ENCODE data around the gene TRIM41.

Gene TRIM41

GRCh38 chr5:181233801-181234454 is 10.8 kb downstream of the TRIM41 start:
- no peak for DNase-seq

GRCh38 chr5:181234455-181235306 is 11.6 kb downstream of the TRIM41 start:
- DNase-seq: no peak

- DNase-seq: no peak
Observed at GRCh38 chr5:181235323-181235688, 12.2 kb downstream of the TRIM41 start.

- DNase-seq: no peak
Observed at GRCh38 chr5:181235689-181236366, 12.7 kb downstream of the TRIM41 start.

- DNase-seq: no peak
Observed at GRCh38 chr5:181236471-181236870, 13.4 kb downstream of the TRIM41 start.

GRCh38 chr5:181236954-181237641 is 14.0 kb downstream of the TRIM41 start:
- DNase-seq: no peak

- DNase-seq: no peak
Observed at GRCh38 chr5:181237729-181238385, 14.8 kb downstream of the TRIM41 start.

- no peak for DNase-seq
Observed at GRCh38 chr5:181239062-181239663, 16.1 kb downstream of the TRIM41 start.

GRCh38 chr5:181241393-181241975 is 18.4 kb downstream of the TRIM41 start:
- DNase-seq: no peak

GRCh38 chr5:181242031-181242451 is 19.0 kb downstream of the TRIM41 start:
- DNase-seq: no peak

- DNase-seq: no peak
Observed at GRCh38 chr5:181243018-181243563, 20.0 kb downstream of the TRIM41 start.

- DNase-seq: peak; percentile 85
Observed at GRCh38 chr5:181243564-181244343, 20.7 kb downstream of the TRIM41 start, which contains the start of gene RACK1. Gene RACK1 (minus strand): TSS chr5:181243906. CDS start chr5:181243800, 106 bp downstream.

GRCh38 chr5:181245427-181246275 is 22.6 kb downstream of the TRIM41 start:
- DNase-seq: no peak

GRCh38 chr5:181246276-181247049 is 23.4 kb downstream of the TRIM41 start:
- peak; percentile 57 for DNase-seq

- no peak for DNase-seq
Observed at GRCh38 chr5:181248277-181248676, 25.2 kb downstream of the TRIM41 start.

GRCh38 chr5:181255276-181255675 is 32.2 kb downstream of the TRIM41 start:
- no peak for DNase-seq

- DNase-seq: no peak
Observed at GRCh38 chr5:181255836-181256578, 32.9 kb downstream of the TRIM41 start.

- no peak for DNase-seq
Observed at GRCh38 chr5:181258576-181258975, 35.5 kb downstream of the TRIM41 start.
